RWPE1 (cell line): ENCODE data around the gene NDUFA5.
"Not testable (repeated sequence)": the region's sequence is repeated elsewhere in the genome, so short reads cannot be mapped to it uniquely, and the experiment has no call there.

Source experiments
- CTCF ChIA-PET: fragments of 350-600 bp; sonication (Branson Sonifier 250); formaldehyde crosslinking; extraction: SDS; loops from one replicate; lab custom pipeline; 2021; lab: Yijun Ruan, JAX
- POLR2A ChIA-PET: fragments of 400-600 bp; formaldehyde crosslinking; extraction: SDS; loops from one replicate; lab custom pipeline; 2020; ENCODE audit warnings: antibody characterized with exemption; ENCODE audit not compliant: low non-redundant PET; lab: Yijun Ruan, JAX
- DNase-seq: peaks from one replicate; pipeline ENCODE4 v3.0.0; 2012; ENCODE audit warnings: low spot score
- H3K27ac ChIP-seq: fragments of 450-650 bp; 2 replicates; pipeline ENCODE4 v1.5.1; 2017
- TF ChIP-seq, protein P1 (sequence below): fragments of 450-650 bp; conservative IDR thresholded peaks from 2 replicates; pipeline ENCODE4 v1.5.1; 2017; ENCODE audit warnings: low read depth, mild to moderate bottlenecking

The NDUFA5 gene

GRCh38 chr7:123535517-123535916, 22.1 kb downstream of the NDUFA5 start:
- TF ChIP-seq, protein P1, sequence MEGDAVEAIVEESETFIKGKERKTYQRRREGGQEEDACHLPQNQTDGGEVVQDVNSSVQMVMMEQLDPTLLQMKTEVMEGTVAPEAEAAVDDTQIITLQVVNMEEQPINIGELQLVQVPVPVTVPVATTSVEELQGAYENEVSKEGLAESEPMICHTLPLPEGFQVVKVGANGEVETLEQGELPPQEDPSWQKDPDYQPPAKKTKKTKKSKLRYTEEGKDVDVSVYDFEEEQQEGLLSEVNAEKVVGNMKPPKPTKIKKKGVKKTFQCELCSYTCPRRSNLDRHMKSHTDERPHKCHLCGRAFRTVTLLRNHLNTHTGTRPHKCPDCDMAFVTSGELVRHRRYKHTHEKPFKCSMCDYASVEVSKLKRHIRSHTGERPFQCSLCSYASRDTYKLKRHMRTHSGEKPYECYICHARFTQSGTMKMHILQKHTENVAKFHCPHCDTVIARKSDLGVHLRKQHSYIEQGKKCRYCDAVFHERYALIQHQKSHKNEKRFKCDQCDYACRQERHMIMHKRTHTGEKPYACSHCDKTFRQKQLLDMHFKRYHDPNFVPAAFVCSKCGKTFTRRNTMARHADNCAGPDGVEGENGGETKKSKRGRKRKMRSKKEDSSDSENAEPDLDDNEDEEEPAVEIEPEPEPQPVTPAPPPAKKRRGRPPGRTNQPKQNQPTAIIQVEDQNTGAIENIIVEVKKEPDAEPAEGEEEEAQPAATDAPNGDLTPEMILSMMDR = no peak
- POLR2A ChIA-PET = no interaction called here
- CTCF ChIA-PET = interaction anchor here (1.0 kb wide), 1 partner anchor 41 kb away, joined by 8 read pairs; no protein-coding TSS in a partner anchor
- no peak for DNase-seq
- peak overlapping the region; percentile 81; the same call in 1 of the 2 replicates for H3K27ac ChIP-seq

DNA sequence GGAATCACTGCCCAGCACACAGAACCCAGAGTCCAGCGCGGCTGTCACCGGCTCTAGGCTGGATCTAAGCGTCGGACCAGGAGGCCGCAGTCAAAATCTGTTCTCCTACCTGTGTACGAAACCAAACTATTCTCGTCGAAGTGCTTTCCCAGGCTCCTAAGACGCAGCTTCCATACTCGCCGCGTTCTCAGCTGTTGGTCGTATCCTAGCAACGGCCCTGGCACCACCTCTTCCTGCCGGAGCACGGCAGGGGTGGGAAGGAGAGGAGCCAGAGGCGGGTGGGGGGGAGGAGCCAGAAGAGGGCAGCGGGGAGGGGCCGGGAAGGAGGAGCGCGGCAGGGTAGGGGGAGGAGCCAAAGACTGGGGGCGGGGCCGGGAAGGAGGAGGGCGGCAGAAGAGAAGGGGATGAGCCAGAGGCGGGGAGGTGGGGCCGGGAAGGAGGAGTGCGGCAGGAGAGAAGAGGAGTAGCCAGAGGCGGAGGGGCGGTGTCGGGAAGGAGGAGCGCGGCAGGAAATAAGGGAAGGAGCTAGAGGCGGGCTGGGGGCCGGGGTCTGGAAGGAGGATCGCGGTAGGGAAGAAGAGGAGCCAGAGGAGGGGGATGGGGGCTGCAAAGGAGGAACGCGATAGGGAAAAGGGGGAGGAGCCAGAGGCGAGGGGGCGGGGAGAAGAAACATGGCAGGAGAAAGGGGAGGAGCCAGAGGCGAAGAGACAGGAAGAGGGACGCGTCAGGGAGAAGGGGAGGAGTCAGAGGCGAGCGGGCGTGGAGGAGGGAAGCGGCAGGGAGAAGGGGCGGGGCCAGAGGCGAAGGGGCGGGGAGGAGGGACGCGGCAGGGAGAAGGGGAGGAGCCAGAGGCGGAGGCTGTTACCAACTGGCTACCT, 23.0 kb downstream of the NDUFA5 start, which contains the start of gene IQUB:
TSS of gene IQUB (minus strand) at position 213 of the 878 bp plus-strand sequence. CDS start 22,255 bp downstream, outside the sequence.
- POLR2A ChIA-PET = interaction anchor here (0.6 kb wide), 1 partner anchor 885 kb away, joined by 3 read pairs; no protein-coding TSS in a partner anchor
- CTCF ChIA-PET = interaction anchor here (0.5 to 1.0 kb wide), 3 partner anchors 40 to 471 kb away, joined by 3 to 8 read pairs (median 4); no protein-coding TSS in a partner anchor
- TF ChIP-seq, protein P1 = no peak
- peak within 1 kb of the TSS; percentile 81 for H3K27ac ChIP-seq
- peak; percentile 98 for DNase-seq

GRCh38 chr7:123533929-123534382, 23.7 kb downstream of the NDUFA5 start:
- CTCF ChIA-PET = interaction anchor here (0.5 to 0.9 kb wide), 3 partner anchors 40 to 472 kb away, joined by 3 to 4 read pairs (median 3); no protein-coding TSS in a partner anchor
- TF ChIP-seq, protein P1 = no peak
- DNase-seq = no peak
- POLR2A ChIA-PET = interaction anchor here (0.6 kb wide), 1 partner anchor 884 kb away, joined by 3 read pairs; no protein-coding TSS in a partner anchor
- H3K27ac ChIP-seq = 0 out of 2 replicates have a peak overlapping the region, but pooled peaks have one; percentile 81

DNA sequence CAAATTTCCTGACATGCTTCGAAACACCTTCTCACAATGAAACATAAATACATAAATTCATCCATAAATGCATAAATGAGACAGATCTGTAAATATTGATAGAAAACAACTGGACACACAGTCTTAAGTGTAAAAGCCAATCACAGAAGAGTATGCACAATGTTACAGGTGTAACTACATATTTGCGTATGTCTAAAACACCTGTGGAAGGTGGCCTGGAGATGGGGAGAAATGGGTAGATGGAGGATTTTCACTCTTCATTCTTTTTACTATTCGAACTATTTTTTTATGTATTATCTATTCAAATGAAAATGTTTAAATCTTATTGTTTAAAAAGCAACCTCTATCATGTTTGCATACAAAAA, 24.1 kb downstream of the NDUFA5 start:
- TF ChIP-seq, protein P1 = no peak
- CTCF ChIA-PET = interaction anchor here (0.7 kb wide), 1 partner anchor 318 kb away, joined by 3 read pairs; no protein-coding TSS in a partner anchor
- no peak overlapping the region for H3K27ac ChIP-seq
- POLR2A ChIA-PET = no interaction called here
- DNase-seq = no peak

GRCh38 chr7:123532788-123533552, 24.6 kb downstream of the NDUFA5 start:
- CTCF ChIA-PET = interaction anchor here (0.6 kb wide), 1 partner anchor 145 kb away, joined by 6 read pairs; no protein-coding TSS in a partner anchor
- POLR2A ChIA-PET, DNase-seq, H3K27ac ChIP-seq: not testable (repeated sequence)

DNA sequence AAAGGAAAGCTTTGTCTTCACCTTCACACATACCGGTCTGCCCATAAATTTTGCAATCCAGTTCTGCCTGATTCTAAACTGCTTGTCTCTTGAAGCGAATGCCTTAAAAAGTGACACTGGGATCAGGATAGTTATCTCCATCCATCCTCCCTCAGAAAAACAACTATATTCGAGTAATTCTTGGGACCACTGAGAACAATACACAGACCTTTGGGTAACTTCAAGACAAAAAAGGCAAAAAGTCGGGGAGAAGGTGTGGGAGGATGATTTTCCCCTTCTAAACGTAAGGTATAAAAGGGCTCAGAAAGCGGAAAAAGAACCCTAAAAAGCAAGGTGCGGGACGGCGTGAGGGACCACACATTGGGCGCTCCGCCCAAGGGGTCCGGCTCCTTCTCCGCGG, 25.3 kb downstream of the NDUFA5 start:
- H3K27ac ChIP-seq, POLR2A ChIA-PET, DNase-seq: not testable (repeated sequence)
- CTCF ChIA-PET = interaction anchor here (0.6 kb wide), 1 partner anchor 144 kb away, joined by 6 read pairs; no protein-coding TSS in a partner anchor

DNA sequence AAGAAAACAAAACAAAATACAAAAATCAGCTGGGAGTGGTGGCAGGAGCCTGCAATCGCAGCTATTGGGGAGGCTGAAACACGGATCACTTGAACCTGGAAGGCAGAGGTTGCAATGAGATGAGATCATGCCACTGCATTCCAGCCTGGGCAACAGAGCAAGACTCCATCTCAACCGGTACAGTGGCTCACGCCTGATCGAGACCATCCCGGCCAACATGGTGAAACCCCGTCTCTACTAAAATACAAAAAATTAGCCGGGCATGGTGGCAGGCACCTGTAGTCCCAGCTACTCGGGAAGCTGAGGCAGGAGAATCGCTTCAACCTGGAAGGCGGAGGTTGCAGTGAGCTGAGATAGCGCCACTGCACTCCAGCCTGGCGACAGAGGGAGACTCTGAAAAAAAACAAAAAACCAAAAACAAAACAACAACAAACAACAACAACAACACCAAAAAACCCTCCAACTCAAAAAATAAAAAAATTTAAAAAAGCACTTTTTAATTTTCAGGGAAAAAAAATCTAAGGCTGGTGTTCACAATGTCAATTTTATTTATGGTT, 27.5 kb downstream of the NDUFA5 start:
- DNase-seq, POLR2A ChIA-PET, CTCF ChIA-PET, H3K27ac ChIP-seq: not testable (repeated sequence)
